NCI-H1436 (cell line): ENCODE measurements around the gene GJD3.
A peak's percentile ranks its signal among the peaks of the same experiment; 100 is the strongest.

Source experiments
- DNase-seq: peaks from one replicate; lab custom pipeline; 2025; lab: John Stamatoyannopoulos, UW

The GJD3 gene

DNA sequence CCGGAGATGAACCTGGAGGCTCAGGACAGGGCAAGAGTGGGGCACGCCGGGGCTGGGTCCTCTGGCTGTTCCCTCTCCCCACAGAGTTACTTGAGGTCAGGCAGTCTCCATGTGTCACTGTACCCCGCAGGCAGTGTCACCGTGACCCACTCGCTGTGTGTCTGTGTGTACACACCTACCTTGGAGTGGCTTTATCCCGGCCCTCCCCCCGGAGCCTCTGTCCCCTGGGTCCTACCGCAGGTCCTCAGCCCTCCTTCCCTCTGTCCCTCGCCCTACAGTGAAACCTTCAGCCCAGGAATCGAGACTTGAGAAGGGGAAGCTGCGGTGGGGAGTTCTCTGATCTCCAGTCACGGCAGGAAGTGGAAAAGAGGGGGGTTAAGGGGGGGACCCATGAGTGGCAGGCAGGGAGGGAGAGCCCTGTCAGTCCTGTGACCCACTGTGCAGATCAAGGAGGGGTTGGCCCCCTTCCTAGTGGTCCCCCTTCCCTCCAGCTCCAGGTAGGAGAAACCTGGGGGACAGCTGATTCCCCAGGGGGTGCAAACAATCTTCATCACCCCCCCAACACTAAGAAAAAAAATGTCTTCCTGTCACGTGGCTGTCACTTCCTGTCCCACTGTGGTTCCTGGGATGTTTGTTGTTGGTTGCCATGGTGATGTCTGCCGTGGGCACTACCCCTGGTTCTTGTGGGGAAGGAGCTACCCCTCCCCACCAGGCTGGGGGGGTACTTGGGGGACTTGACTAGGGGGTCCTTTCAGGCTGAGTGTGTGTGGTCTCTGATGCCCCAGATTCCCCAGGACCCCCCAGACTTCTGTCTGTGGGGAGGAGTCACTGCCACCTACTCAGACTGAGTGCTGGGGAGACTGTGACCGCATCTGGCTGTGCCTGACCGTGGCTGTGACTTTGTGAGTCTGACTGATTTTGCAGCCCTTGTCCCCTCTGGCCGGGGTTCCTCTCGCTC, 41.9 kb downstream of the GJD3 start:
- peak; percentile 60 for DNase-seq

DNA sequence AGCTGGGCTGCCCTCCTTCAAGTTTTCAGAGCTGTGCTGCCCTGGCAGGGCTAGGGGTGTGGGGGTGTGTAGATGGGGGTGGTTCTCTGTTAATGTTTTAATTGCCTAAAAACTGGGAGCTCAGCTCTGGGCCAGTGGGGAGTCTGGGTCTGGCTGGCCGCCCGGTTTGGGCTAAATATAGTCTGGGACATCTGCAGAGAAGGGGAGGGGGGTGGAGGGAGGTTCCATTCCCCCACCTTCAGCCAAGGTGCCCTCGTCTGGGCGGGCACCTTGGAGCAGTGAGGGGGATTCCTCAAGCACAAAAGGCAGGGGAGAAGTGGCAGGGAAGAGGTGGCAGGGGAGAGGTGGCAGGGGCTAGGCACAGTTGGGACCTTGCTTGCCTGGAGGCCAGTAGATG, 42.6 kb downstream of the GJD3 start:
- DNase-seq = no peak

DNA sequence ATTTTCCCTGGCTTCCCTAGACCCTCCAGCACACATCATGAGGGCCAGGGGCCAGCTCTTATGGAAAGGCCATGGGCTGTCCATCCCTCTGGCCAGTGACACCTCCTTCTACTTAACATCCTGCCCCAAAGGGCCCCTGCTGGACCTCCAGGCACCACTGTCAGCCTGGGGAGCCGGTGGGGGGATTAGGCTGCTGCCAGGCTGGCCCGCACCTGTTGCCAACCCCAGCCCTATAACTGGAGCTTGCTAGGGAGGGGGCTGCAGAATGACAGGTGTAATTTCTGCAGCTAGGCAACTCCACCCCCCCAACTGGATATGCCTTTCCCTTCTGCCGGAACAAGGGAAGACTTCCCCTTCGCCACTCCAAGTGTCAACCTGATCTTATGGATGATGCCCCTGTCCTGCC, 43.0 kb downstream of the GJD3 start:
- DNase-seq = no peak

DNA sequence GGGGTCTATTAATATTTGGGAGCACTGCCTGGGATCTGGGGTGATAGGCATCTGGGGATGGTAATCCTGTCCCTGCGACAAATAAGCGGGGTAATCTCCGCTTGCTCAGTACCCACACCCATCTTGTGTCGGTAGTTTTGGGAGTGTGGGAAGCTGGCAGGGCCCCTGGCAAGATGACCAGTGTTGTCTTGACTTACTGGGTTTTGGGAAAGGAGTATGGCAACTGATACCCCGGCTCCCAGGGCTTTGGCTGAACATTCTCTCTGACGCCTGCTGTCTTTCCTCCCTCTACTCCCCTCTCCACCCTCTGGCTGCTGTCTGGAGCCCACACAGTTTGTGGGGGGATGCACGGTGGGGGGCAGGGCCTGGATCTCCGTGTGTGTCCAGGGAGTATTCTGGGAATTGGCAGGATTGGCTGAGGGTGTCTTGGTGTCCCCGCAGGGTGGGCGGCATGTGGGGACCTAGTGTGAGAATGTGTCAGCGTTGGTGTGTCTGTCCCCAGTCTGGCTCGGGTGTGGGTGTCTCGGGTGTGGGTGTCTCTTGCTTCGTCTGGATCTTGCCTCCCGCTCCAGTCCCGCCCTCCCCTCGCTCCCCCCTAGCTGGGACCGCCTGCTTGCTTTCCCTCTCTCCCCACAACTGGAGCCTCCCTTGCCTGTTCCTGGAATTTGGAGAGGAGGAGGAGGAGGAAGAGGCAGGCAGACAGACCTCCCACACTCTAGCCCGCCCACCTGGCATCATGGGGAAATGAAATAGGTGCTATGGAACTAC, 43.6 kb downstream of the GJD3 start:
- no peak for DNase-seq

DNA sequence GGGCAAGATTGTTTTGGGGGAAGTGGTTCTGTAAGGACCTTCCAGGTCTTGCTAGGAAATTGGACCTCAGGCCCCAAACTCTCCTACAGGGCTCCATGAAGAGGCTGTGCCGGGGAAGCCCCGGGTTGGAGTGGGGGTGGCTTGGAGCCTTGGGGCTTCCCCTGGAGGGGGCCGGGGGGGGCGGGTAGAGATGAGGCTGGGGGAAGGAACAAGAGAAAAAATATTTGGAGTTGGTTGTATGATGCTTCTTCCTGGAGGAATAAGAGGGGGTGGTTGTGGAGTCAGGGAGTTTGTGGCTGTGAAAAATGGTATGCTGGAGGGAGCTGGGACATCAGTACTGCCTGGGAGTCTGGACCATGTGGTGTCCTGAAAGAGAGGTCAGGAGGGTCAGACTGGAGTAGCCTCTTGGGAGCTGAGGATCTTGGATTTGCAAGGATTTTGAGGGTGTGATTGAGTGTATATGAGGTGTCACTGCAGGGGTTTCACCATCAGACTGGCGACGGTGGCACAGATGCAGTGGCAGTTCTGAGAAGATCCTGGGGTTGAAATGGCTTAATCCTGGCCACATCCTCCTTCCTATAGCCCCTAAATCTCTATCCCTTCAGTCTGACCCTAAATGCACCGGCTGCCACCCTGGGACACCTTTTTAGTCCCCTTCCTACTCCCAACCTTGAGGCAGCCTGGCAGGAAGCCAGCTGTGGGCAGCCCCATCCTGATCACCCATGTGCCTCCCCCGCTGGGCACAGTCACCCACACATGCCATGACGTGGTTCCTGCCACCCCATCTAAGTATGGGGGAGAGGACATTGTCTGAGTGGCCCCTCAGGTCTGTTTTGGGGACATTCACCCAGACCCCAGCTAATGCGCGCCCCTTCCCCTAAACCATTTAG, 44.6 kb downstream of the GJD3 start:
- no peak for DNase-seq

GRCh38 chr17:40318830-40319391, 45.6 kb downstream of the GJD3 start:
- DNase-seq = no peak

GRCh38 chr17:40317880-40318829, 46.4 kb downstream of the GJD3 start:
- DNase-seq = peak; percentile 97

DNA sequence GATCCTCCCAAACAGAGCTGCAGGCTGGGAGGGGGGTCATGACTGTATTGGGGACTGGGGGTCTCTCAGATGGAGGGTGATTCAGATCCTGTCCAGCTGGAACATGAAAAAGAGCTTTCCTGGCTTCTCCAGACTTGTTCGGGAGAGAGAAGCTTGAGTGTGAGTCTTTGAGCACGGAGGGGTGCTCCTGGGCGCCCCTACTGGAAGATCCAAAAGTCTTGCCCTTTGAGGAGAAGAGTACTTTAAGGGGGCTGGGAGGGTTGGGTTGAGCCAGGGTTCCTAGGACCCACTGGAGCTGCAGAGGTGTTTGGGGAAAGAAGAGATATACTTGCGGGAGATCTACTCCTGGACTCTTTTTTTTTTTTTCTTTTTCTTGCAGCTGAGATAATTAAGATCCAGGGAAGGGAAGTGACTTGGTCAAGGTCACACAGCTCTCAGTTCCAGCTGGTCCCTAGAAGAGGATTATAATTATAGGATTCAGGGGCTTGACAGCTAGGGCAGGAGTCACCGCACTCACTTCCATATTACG, 47.1 kb downstream of the GJD3 start:
- peak; percentile 41 for DNase-seq

DNA sequence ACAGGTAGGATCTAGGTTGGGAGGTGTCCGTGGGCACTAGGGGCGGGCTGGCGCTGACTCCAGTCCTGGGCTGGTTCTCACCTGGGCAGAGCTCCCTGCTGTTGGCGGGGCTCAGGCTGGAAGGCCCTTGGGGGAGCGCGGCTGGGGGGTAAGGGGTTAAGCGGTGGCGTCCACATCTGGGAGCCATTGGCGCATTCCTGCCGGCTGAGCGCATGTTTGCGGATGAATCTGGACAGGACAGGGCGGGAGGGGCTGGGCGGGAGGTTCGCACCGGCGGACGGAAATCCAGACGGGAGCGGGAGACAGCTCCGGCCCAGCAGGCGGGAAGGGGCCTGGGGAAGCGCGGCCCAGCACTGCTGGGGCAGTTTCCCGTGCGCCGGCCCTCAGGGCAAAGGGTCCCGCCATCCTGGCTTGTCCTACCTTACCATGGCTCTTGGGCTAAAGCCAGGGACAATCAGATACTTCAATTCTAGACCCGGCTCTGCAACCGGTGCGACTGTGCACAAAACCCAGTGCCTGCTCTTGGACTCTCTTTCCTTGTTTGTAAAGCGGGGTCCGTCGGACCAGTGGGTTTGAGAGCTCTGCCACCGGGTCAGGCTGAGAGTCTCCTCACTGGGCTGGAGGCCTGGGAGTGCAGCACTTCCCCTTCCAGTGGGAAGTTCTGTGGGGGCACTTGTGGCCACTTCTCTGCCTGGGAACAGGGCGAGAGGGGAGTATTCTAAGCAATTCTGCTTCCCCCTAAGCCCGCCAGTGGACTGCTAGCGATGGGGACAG, 47.8 kb downstream of the GJD3 start:
- no peak for DNase-seq

- no peak for DNase-seq
These were observed 48.6 kb downstream of the GJD3 start for GRCh38 chr17:40315678-40316570.

GRCh38 chr17:40315206-40315605, 49.3 kb downstream of the GJD3 start:
- DNase-seq = no peak

GRCh38 chr17:40314584-40314956, 50.0 kb downstream of the GJD3 start:
- peak; percentile 90 for DNase-seq

DNA sequence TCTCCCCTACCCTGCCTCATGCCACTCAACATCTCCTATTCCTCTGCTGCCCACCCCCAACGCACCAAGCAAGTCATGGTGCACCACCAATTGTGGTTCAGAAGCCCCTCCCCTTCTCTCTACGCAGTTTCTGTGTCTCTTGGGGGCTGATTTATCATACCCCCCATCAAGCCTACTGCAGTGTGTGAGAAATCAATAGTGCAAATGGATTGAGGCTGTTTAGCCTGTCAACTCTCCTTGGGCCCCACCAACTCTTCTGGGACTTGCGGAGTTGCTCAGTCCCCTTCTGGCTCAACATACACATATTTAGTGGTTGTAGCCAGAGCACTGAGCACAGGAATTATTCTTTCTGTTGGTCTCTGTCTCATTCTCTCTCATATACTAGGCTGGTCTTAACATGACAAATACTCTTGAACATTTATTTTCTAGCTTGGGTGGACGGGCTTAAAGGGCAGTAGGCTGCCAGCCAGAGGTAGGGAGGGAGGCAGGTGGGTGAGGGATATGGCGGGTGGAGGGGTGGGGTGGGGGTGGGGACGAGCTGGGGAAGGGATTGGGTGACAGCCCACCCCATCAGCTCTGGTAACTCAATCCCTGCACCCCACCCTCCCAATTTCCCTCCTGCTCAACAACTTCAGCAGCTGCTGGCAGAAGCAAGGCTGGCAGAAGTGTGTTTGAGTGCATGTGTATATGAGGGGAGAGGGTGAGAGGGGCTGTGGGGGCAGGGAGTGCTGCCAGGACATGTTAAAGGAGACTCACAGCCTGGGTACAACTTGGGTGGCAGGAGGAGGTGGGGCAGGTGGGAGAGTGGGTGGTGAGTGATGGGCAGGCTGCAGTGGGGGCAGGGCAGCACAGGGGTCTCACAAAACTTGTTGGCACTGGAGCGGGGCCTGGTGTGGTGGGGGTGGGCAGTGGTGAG, 50.6 kb downstream of the GJD3 start:
- DNase-seq = peak; percentile 78
